HCEC 1CT (cell line): Measurements from ENCODE around the gene ZBTB47.

Experiments
- DNase-seq: peaks from one replicate; pipeline ENCODE4 v3.0.0-alpha.2; 2017

ZBTB47 gene

GRCh38 chr3:42701371-42702065 lies 48.0 kb downstream of the ZBTB47 start:
- peak; percentile 29 for DNase-seq

GRCh38 chr3:42702066-42702951 lies 48.8 kb downstream of the ZBTB47 start, which contains the start of gene HHATL:
Gene HHATL, minus strand, starts transcription at chr3:42702798. Its CDS starts 1,972 bp downstream, at chr3:42700826.
- DNase-seq: no peak

- no peak for DNase-seq
Measured at GRCh38 chr3:42702982-42703694, 49.6 kb downstream of the ZBTB47 start.

- DNase-seq: no peak
Measured at GRCh38 chr3:42703695-42704025, 50.2 kb downstream of the ZBTB47 start.

- DNase-seq: no peak
Measured at GRCh38 chr3:42704136-42704841, 50.8 kb downstream of the ZBTB47 start.

- no peak for DNase-seq
Measured at GRCh38 chr3:42705058-42705767, 51.7 kb downstream of the ZBTB47 start.

GRCh38 chr3:42705962-42706585 lies 52.6 kb downstream of the ZBTB47 start:
- no peak for DNase-seq

- no peak for DNase-seq
Measured at GRCh38 chr3:42706721-42707619, 53.5 kb downstream of the ZBTB47 start.

GRCh38 chr3:42707620-42708355 lies 54.3 kb downstream of the ZBTB47 start:
- DNase-seq: no peak

GRCh38 chr3:42708611-42709151 lies 55.2 kb downstream of the ZBTB47 start:
- no peak for DNase-seq

GRCh38 chr3:42709621-42710020 lies 56.1 kb downstream of the ZBTB47 start:
- DNase-seq: no peak

- no peak for DNase-seq
Measured at GRCh38 chr3:42710323-42711021, 57.0 kb downstream of the ZBTB47 start.

GRCh38 chr3:42711491-42712343 lies 58.2 kb downstream of the ZBTB47 start:
- DNase-seq: no peak

- no peak for DNase-seq
Measured at GRCh38 chr3:42712344-42712648, 58.8 kb downstream of the ZBTB47 start.

GRCh38 chr3:42712688-42713372 lies 59.3 kb downstream of the ZBTB47 start:
- no peak for DNase-seq

- no peak for DNase-seq
Measured at GRCh38 chr3:42713747-42714146, 60.2 kb downstream of the ZBTB47 start.

GRCh38 chr3:42714171-42714852 lies 60.8 kb downstream of the ZBTB47 start:
- no peak for DNase-seq
